ENCODE data around the gene HES4. TPM values are rescaled to one million over a fixed set of nuclear protein-coding genes. Genes with fewer than 3 reads are reported as not detected.

HES4 gene
- total and polyA plus RNA-seq, 2 of the 13 experiments (the other 11 are each of a cell fraction or from before 2014, with no cell fraction given): 8.8 to 10.6 TPM

DNA sequence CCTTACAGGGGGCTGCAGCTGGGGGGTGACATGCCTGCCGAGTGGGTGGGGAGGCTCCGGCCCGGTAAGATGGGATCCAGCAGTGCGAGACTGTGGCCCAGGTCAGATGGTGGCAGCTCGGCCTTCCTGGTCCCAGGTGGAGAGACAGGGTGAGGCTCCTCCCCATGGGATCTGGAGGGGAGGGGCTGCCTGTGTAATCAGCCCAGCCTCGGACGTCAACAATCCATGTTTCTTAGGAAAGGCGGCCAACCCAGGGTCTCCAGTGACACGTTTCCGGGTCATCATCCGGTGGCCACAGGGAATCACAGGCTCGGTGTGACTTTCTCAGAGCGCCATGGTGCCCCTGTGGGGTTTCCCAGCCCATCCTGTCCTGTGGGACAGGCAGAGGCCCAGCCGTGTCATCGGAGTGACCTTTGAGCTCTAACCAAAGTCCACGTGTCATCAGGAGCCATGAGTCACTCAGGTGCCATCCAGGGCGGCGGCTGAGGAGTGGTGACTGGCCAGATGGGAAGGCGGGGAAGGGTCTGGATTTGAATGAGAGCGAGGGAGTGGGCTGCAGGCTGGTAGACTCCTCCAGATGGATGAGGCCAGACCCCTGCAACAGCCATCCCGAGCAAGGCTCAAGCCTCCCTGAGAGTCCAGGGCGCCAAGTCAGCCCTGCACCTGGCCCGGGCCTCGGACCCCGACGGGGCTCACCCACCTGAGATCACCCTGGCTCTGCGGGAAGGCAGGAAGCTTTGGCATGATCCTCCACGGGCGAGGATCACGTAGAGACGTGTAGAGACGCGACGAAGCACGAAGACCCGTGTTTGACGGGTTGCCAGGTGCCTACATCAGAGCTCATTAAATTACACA lies 6.6 kb upstream of the HES4 start (continued):
- TF ChIP-seq, protein P1, sequence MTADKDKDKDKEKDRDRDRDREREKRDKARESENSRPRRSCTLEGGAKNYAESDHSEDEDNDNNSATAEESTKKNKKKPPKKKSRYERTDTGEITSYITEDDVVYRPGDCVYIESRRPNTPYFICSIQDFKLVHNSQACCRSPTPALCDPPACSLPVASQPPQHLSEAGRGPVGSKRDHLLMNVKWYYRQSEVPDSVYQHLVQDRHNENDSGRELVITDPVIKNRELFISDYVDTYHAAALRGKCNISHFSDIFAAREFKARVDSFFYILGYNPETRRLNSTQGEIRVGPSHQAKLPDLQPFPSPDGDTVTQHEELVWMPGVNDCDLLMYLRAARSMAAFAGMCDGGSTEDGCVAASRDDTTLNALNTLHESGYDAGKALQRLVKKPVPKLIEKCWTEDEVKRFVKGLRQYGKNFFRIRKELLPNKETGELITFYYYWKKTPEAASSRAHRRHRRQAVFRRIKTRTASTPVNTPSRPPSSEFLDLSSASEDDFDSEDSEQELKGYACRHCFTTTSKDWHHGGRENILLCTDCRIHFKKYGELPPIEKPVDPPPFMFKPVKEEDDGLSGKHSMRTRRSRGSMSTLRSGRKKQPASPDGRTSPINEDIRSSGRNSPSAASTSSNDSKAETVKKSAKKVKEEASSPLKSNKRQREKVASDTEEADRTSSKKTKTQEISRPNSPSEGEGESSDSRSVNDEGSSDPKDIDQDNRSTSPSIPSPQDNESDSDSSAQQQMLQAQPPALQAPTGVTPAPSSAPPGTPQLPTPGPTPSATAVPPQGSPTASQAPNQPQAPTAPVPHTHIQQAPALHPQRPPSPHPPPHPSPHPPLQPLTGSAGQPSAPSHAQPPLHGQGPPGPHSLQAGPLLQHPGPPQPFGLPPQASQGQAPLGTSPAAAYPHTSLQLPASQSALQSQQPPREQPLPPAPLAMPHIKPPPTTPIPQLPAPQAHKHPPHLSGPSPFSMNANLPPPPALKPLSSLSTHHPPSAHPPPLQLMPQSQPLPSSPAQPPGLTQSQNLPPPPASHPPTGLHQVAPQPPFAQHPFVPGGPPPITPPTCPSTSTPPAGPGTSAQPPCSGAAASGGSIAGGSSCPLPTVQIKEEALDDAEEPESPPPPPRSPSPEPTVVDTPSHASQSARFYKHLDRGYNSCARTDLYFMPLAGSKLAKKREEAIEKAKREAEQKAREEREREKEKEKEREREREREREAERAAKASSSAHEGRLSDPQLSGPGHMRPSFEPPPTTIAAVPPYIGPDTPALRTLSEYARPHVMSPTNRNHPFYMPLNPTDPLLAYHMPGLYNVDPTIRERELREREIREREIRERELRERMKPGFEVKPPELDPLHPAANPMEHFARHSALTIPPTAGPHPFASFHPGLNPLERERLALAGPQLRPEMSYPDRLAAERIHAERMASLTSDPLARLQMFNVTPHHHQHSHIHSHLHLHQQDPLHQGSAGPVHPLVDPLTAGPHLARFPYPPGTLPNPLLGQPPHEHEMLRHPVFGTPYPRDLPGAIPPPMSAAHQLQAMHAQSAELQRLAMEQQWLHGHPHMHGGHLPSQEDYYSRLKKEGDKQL (CRISPR knock-in tag; IDR thresholded peaks at IDR 0.05; ENCODE audit: low read depth): peak; percentile 56; the same call in 1 of the 2 replicates
- TF ChIP-seq ZNF598 (CRISPR knock-in tag; IDR thresholded peaks at IDR 0.05; ENCODE audit: borderline replicate concordance) (no peak), TEAD2 (CRISPR knock-in tag; IDR thresholded peaks at IDR 0.05) (0 out of 2 replicates have a peak, but pooled peaks have one; percentile 45), IKZF1 (IDR thresholded peaks at IDR 0.05) (no peak), ZNF713 (CRISPR knock-in tag; IDR thresholded peaks at IDR 0.05) (no peak), NR3C1 (CRISPR knock-in tag; IDR thresholded peaks at IDR 0.05) (no peak), MATR3 (CRISPR knock-in tag; IDR thresholded peaks at IDR 0.05) (no peak), PLRG1 (conservative IDR thresholded peaks at IDR 0.05) (no peak), RAD51 (IDR thresholded peaks at IDR 0.05; ENCODE audit: borderline replicate concordance) (0 out of 2 replicates have a peak, but pooled peaks have one; percentile 16), HIVEP1 (CRISPR knock-in tag; IDR thresholded peaks at IDR 0.05) (peak; percentile 100), MLLT10 (CRISPR knock-in tag; IDR thresholded peaks at IDR 0.05) (no peak), CBX2 (IDR thresholded peaks at IDR 0.05; ENCODE audit: low read depth, low read length) (no peak), CBX2 (CRISPR knock-in tag; IDR thresholded peaks at IDR 0.05; ENCODE audit: low read depth) (no peak), ZNF652 (CRISPR knock-in tag; IDR thresholded peaks at IDR 0.05; ENCODE audit: borderline replicate concordance, low read depth) (no peak), ZNF143 (CRISPR knock-in tag; IDR thresholded peaks at IDR 0.05) (peak; percentile 64), POGZ (CRISPR knock-in tag; IDR thresholded peaks at IDR 0.05) (peak; percentile 48; the same call in 1 of the 2 replicates), ZFY (CRISPR knock-in tag; IDR thresholded peaks at IDR 0.05) (peak; percentile 80), ZFP82 (CRISPR knock-in tag; IDR thresholded peaks at IDR 0.05; ENCODE audit: borderline replicate concordance) (no peak), CCAR2 (optimal IDR thresholded peaks at IDR 0.05; ENCODE audit: low read depth, low read length) (no peak), ZNF251 (CRISPR knock-in tag; IDR thresholded peaks at IDR 0.05) (no peak; the same call in 1 of the 2 replicates), GATAD2A (CRISPR knock-in tag; IDR thresholded peaks at IDR 0.05) (peak; percentile 93), ZFP36L2 (CRISPR knock-in tag; IDR thresholded peaks at IDR 0.05) (no peak), ZNF501 (CRISPR knock-in tag; IDR thresholded peaks at IDR 0.05) (peak; percentile 88; the same call in 1 of the 2 replicates), ZSCAN20 (CRISPR knock-in tag; IDR thresholded peaks at IDR 0.05; ENCODE audit: borderline replicate concordance) (0 out of 2 replicates have a peak, but pooled peaks have one; percentile 48), TCF7L2 (IDR thresholded peaks at IDR 0.05; ENCODE audit: low read depth, low read length) (no peak), ATF7 (IDR thresholded peaks at IDR 0.05) (peak; percentile 64), ATF7 (CRISPR knock-in tag; IDR thresholded peaks at IDR 0.05) (peak; percentile 94), ZNF773 (CRISPR knock-in tag; IDR thresholded peaks at IDR 0.05; ENCODE audit: borderline replicate concordance) (no peak), ZNF781 (CRISPR knock-in tag; IDR thresholded peaks at IDR 0.05; ENCODE audit: borderline replicate concordance, not compliant biosample characterization) (peak; percentile 44)

Measured in HepG2 (cell line).